ENCODE results near the gene GAPT.

DNA sequence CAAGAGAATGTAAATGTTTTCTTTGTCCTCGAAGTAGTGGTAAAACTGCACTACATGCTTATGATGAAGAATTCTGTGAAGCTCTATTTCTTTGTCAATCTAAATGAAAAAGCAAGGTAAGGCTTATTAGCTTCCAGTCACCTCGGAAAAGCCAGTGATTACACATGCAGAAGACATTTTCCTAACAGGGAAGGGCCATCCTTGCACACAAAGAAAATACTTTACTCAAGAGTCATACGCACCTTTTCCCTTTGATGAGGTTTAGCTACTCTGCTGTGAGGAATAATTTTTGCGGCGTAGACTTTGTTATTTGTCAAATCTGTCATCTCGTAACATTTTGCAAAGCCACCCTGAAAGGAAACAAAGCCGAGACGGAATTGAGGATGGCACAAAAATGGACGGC is 32.5 kb upstream of the GAPT start:
- TF ChIP-seq, protein P1, sequence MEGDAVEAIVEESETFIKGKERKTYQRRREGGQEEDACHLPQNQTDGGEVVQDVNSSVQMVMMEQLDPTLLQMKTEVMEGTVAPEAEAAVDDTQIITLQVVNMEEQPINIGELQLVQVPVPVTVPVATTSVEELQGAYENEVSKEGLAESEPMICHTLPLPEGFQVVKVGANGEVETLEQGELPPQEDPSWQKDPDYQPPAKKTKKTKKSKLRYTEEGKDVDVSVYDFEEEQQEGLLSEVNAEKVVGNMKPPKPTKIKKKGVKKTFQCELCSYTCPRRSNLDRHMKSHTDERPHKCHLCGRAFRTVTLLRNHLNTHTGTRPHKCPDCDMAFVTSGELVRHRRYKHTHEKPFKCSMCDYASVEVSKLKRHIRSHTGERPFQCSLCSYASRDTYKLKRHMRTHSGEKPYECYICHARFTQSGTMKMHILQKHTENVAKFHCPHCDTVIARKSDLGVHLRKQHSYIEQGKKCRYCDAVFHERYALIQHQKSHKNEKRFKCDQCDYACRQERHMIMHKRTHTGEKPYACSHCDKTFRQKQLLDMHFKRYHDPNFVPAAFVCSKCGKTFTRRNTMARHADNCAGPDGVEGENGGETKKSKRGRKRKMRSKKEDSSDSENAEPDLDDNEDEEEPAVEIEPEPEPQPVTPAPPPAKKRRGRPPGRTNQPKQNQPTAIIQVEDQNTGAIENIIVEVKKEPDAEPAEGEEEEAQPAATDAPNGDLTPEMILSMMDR (conservative IDR thresholded peaks at IDR 0.05) = no peak
- TF ChIP-seq EZH2 (IDR thresholded peaks at IDR 0.05; ENCODE audit: low read depth) = no peak

All from PC-9 (cell line).